Lower lobe of right lung (tissue), 2 donors: Measurements from ENCODE around the gene ZNF709. TPM values are rescaled to one million over a fixed set of nuclear protein-coding genes. Genes with fewer than 3 reads are reported as not detected.
"Not testable (repeated sequence)": the region's sequence is repeated elsewhere in the genome, so short reads cannot be mapped to it uniquely, and the experiment has no call there.

Source experiments
- ATAC-seq, 2 donors: fragments of 200-7000 bp; cut with Tn5 transposase; one replicate each; pipeline ENCODE4 v1.9.1; 2020 to 2022; ENCODE audit warnings: mild to moderate bottlenecking in 2 of 2, moderate library complexity in 2 of 2
- DNase-seq: peaks from one replicate; pipeline ENCODE4 v3.0.0-alpha.2; 2020
- H3K27ac ChIP-seq: fragments of 200-600 bp; one replicate; pipeline ENCODE4 v1.8.0; 2022
- H3K27me3 ChIP-seq: fragments of 200-600 bp; one replicate; pipeline ENCODE4 v1.8.0; 2022; ENCODE audit warnings: low read depth
- H3K36me3 ChIP-seq: fragments of 200-600 bp; one replicate; pipeline ENCODE4 v1.8.0; 2022; ENCODE audit warnings: mild to moderate bottlenecking
- H3K4me1 ChIP-seq: fragments of 200-600 bp; one replicate; pipeline ENCODE4 v1.8.0; 2022
- H3K4me3 ChIP-seq: fragments of 200-600 bp; one replicate; pipeline ENCODE4 v1.8.0; 2022; ENCODE audit warnings: mild to moderate bottlenecking
- H3K9me3 ChIP-seq: fragments of 200-600 bp; one replicate; pipeline ENCODE4 v1.8.0; 2022
- intact Hi-C: fragments of 100-400 bp; cut with DNase I; formaldehyde crosslinking; loops from one replicate; pipeline ENCODE4 v1.11.0; 2022
- total RNA-seq: library from RNA; stranded (reverse); fragmentation: NEBNext Ultra II Directional; extraction: Animal tissue kit (Norgen Biotek cat#: 25700); gene quantifications from one replicate; pipeline ENCODE4 v1.2.1, GENCODE V29; 2021
- TF ChIP-seq, protein P1 (sequence below): fragments of 200-600 bp; IDR thresholded peaks from one replicate; pipeline ENCODE4 v1.8.0; 2022; ENCODE audit warnings: antibody characterized with exemption, mild to moderate bottlenecking
- donor health status: DM: no; HTN: yes; CAD: no; lungs with severe emphysema.

Gene ZNF709
- total RNA-seq, 1 donor from 2014 or later = 3.9 TPM

DNA sequence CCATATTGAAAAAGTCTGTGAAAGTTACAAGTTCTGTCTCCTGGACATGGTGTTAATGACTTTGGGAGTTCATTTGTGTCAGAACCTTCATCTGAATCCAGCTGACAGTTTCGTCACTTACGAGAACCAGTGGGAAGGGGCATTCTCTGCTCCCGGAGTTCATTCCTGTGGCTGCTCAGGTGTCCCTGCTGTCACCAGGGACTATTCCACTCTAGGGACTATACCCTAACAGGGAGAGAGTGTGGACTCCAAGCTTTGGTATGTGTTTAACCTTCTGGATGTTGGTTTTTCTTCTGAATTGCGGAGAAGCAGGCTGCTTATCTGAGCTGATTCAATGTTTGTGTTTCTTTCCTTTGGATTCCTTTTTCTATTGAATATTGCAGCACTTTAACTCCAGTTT lies 12.4 kb upstream of the ZNF709 start:
- no peak overlapping the region for H3K4me3 ChIP-seq
- H3K36me3 ChIP-seq = no peaks in the 10 kb centered on the region
- intact Hi-C loops = no loop called here
- DNase-seq (no peak), ATAC-seq (no peak)
- no peaks in the 10 kb centered on the region for H3K27me3 ChIP-seq
- TF ChIP-seq, protein P1, sequence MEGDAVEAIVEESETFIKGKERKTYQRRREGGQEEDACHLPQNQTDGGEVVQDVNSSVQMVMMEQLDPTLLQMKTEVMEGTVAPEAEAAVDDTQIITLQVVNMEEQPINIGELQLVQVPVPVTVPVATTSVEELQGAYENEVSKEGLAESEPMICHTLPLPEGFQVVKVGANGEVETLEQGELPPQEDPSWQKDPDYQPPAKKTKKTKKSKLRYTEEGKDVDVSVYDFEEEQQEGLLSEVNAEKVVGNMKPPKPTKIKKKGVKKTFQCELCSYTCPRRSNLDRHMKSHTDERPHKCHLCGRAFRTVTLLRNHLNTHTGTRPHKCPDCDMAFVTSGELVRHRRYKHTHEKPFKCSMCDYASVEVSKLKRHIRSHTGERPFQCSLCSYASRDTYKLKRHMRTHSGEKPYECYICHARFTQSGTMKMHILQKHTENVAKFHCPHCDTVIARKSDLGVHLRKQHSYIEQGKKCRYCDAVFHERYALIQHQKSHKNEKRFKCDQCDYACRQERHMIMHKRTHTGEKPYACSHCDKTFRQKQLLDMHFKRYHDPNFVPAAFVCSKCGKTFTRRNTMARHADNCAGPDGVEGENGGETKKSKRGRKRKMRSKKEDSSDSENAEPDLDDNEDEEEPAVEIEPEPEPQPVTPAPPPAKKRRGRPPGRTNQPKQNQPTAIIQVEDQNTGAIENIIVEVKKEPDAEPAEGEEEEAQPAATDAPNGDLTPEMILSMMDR = no peak
- H3K4me1 ChIP-seq = peaks cover 5% of the 10 kb centered on the region
- no peak overlapping the region for H3K27ac ChIP-seq
- no peaks in the 10 kb centered on the region for H3K9me3 ChIP-seq

DNA sequence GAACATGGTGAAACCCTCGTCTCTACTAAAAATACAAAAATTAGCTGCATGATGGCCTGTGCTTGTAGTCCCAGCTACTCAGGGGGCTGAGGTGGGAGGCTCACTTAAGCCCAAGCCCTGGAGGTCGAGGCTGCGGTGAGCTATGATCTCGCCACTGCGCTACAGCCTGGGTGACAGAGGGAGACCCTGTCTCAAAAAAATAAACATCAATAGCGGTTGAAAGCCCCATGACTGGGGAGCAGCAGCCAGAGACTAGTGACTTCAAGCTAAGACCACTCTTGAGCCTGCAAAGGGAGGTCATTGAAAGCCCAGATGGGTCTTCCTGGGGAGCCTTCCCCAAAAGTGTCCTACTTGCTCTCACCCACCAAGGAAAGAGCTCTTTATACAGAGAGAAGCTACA lies 11.9 kb upstream of the ZNF709 start:
- Histone ChIP-seq H3K9me3 (no peaks in the 10 kb centered on the region), H3K4me3 (no peak overlapping the region), H3K27me3 (no peaks in the 10 kb centered on the region), H3K27ac (no peak overlapping the region), H3K4me1 (peaks cover 5% of the 10 kb centered on the region), H3K36me3 (no peaks in the 10 kb centered on the region)
- no peak for ATAC-seq
- DNase-seq = no peak
- intact Hi-C loops = no loop called here
- TF ChIP-seq, protein P1 = no peak

DNA sequence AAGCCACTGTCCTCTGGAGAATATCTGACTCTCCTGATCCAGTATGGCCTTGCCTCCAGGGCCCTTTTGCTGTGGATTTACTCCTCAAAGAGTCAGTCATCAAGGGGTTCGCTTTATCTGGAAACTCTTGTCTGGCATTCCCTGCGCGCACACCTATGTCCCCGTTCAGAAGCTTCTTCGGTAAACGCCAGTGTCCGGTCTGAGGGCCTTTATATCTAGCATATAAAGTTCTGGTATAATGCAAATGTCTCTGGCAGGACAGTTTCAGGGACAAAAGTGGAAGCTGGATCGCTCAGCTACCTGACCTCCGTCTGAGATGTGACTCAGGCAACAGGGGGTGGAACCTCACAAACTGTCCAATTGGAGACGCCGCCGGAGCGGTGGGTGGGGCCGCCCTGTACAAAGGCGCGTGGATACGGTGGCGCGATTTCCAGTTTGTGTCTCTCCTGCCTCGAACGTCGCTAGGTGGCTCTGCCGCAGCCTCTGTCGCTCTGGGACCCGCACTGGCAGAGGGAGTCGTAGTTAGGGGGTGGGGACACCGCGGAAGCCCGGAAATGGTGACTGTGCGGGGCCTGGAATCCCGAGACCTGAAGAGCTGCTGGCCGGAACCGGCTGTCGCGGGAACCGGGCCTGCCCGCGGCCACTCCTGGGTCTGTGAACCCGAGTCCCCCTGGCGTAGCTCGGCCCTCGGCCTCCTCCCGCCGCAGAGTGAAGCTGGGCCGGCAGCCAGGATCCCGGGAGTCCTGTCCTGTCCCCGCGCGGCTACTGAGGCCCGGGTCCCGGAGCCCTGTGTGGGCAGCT lies 10.6 kb upstream of the ZNF709 start:
- intact Hi-C loops = no loop called here
- Histone ChIP-seq H3K27ac (peak overlapping the region; percentile 85), H3K4me3 (peak overlapping the region; percentile 67), H3K36me3 (no peaks in the 10 kb centered on the region), H3K27me3 (no peaks in the 10 kb centered on the region), H3K4me1 (peaks cover 5% of the 10 kb centered on the region), H3K9me3 (no peaks in the 10 kb centered on the region)
- peak; percentile 100 for ATAC-seq
- TF ChIP-seq, protein P1 = peak; percentile 54
- DNase-seq = peak; percentile 95

DNA sequence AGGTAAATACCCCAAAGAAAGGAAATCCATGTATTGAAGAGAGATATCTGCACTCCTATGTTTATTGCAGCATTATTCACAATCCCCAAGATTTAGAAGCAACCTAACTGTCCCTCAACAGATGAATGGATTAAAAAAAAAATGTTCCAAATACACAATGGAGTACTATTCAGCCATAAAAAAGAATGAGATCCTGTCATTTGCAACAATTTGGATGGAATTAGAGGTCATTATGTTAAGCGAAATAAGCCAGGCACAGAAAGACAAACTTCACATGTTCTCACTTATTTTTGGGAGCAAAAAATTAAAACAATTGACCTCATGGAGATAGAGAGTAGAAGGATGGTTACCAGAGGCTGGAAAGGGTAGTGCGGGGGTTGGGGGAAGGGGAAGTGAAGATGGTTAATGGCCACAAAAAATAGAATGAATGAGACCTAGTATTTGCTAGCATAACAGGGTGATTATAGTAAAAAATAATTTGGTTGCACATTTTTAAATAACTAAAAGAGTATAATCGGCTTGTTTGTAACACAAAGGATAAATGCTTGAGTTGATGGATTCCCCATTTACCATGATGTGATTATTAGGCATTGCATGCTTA lies 9.7 kb upstream of the ZNF709 start:
- TF ChIP-seq, protein P1 = no peak
- ATAC-seq (no peak), DNase-seq (no peak)
- no peaks in the 10 kb centered on the region for H3K27me3 ChIP-seq
- H3K4me3 ChIP-seq = peak overlapping the region; percentile 67
- no peaks in the 10 kb centered on the region for H3K36me3 ChIP-seq
- H3K9me3 ChIP-seq = no peaks in the 10 kb centered on the region
- peaks cover 5% of the 10 kb centered on the region for H3K4me1 ChIP-seq
- intact Hi-C loops = no loop called here
- peak overlapping the region; percentile 85 for H3K27ac ChIP-seq

DNA sequence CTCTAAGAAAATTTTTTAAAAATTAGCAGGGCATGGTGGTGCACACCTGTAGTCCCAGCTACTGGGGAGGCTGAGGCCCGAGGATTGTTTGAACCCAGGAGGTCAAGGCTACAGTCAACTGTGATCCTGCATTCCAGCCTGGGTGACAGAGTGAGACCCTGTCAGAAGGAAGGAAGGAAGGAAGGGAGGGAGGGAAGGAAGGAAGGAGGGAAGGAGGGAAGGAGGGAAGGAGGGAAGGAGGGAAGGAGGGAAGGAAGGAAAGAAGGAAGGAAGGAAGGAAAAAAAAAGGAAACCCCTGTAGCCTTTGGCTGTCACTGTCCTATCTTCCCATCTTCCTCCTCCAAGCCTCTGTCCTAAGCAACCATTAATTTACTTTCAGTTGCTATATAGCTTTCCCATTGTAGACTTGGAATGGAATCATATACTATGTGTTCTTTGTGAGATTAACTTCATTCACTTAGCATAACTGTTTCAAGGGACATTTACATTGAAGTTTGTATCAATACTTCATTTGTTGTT lies 1.7 kb upstream of the ZNF709 start:
- ATAC-seq = not testable (repeated sequence)

DNA sequence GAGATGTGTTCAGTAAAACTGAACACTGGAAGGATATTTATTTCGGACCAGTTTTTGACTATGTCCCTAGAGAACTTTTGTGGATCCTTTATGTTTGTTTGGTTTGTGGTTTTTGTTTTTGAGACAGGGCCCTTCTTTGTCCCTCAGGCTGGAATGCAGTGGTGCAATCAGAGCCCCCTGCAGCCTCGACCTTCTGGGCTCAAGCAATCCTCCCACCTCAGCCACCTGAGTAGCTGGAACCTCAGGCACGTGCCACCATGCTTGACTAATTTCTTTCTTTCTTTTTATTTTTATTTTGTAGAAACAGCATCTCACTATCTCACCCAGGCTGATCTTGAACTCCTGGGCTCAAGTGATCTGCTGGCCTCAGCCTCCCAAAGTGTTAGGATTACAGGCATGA lies 955 bp upstream of the ZNF709 start:
- Histone ChIP-seq H3K27me3 (no peaks in the 10 kb centered on the region), H3K9me3 (no peaks in the 10 kb centered on the region), H3K4me1 (peaks cover 19% of the 10 kb centered on the region), H3K36me3 (no peaks in the 10 kb centered on the region), H3K27ac (no peak overlapping the region), H3K4me3 (no peak overlapping the region)
- TF ChIP-seq, protein P1 = no peak
- ATAC-seq (no peak), DNase-seq (no peak)
- intact Hi-C loops = no loop called here

More for the DNA sequence above, 1.7 kb upstream of the ZNF709 start:
- intact Hi-C loops, H3K36me3 ChIP-seq, H3K27me3 ChIP-seq, DNase-seq, H3K27ac ChIP-seq, H3K4me3 ChIP-seq, H3K9me3 ChIP-seq: not testable (repeated sequence)
- H3K4me1 ChIP-seq = peaks cover 19% of the 10 kb centered on the region
